ENCODE measurements around the gene HSBP1L1.

DNA sequence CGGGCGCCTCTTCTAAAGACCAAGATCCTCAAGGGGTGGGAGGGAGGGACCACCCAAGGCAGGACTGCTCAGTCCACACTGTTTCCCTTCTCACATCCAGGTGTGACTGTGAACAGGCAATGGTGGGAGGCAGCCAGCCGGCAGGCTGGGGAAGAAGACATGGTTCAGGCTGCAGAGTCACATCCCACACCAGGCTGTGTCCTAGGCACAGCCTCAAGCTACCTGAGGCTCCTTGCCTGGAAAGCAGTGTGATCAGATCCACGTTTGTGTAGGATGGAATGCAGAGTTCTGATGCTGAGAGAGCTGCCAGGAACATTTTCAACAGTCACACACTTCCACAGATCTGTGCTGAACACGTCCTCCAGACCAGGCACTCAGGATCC lies 29.4 kb upstream of the HSBP1L1 start:
- TF ChIP-seq, protein P1, sequence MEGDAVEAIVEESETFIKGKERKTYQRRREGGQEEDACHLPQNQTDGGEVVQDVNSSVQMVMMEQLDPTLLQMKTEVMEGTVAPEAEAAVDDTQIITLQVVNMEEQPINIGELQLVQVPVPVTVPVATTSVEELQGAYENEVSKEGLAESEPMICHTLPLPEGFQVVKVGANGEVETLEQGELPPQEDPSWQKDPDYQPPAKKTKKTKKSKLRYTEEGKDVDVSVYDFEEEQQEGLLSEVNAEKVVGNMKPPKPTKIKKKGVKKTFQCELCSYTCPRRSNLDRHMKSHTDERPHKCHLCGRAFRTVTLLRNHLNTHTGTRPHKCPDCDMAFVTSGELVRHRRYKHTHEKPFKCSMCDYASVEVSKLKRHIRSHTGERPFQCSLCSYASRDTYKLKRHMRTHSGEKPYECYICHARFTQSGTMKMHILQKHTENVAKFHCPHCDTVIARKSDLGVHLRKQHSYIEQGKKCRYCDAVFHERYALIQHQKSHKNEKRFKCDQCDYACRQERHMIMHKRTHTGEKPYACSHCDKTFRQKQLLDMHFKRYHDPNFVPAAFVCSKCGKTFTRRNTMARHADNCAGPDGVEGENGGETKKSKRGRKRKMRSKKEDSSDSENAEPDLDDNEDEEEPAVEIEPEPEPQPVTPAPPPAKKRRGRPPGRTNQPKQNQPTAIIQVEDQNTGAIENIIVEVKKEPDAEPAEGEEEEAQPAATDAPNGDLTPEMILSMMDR (IDR thresholded peaks at IDR 0.05 in 2 of 3, conservative IDR thresholded peaks at IDR 0.05 in 1 of 3; ENCODE audit: borderline replicate concordance in 1 of 3, insufficient read depth in 1 of 3, low read depth in 2 of 3, low read length in 2 of 3) = no peak
- no peak for TF ChIP-seq EZH2 (IDR thresholded peaks at IDR 0.05)
- no peak for TF ChIP-seq FOSL1 (IDR thresholded peaks at IDR 0.05; ENCODE audit: low read depth)
- TF ChIP-seq POLR2A (IDR thresholded peaks at IDR 0.05; ENCODE audit: borderline replicate concordance, extremely low read depth, insufficient read depth, insufficient read length) = no peak
- TF ChIP-seq, protein P2, sequence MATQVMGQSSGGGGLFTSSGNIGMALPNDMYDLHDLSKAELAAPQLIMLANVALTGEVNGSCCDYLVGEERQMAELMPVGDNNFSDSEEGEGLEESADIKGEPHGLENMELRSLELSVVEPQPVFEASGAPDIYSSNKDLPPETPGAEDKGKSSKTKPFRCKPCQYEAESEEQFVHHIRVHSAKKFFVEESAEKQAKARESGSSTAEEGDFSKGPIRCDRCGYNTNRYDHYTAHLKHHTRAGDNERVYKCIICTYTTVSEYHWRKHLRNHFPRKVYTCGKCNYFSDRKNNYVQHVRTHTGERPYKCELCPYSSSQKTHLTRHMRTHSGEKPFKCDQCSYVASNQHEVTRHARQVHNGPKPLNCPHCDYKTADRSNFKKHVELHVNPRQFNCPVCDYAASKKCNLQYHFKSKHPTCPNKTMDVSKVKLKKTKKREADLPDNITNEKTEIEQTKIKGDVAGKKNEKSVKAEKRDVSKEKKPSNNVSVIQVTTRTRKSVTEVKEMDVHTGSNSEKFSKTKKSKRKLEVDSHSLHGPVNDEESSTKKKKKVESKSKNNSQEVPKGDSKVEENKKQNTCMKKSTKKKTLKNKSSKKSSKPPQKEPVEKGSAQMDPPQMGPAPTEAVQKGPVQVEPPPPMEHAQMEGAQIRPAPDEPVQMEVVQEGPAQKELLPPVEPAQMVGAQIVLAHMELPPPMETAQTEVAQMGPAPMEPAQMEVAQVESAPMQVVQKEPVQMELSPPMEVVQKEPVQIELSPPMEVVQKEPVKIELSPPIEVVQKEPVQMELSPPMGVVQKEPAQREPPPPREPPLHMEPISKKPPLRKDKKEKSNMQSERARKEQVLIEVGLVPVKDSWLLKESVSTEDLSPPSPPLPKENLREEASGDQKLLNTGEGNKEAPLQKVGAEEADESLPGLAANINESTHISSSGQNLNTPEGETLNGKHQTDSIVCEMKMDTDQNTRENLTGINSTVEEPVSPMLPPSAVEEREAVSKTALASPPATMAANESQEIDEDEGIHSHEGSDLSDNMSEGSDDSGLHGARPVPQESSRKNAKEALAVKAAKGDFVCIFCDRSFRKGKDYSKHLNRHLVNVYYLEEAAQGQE (IDR thresholded peaks at IDR 0.05; ENCODE audit: low read depth) = no peak
- TF ChIP-seq POLR2AphosphoS5 (IDR thresholded peaks at IDR 0.05; ENCODE audit: low read depth, low read length) = no peak
- TF ChIP-seq ZFX (IDR thresholded peaks at IDR 0.05) = no peak
- TF ChIP-seq, protein P3, sequence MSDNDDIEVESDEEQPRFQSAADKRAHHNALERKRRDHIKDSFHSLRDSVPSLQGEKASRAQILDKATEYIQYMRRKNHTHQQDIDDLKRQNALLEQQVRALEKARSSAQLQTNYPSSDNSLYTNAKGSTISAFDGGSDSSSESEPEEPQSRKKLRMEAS (IDR thresholded peaks at IDR 0.05) = no peak
- no peak for TF ChIP-seq TCF7L2 (IDR thresholded peaks at IDR 0.05; ENCODE audit: borderline replicate concordance, extremely low read depth, insufficient read depth, insufficient read length)
- no peak for TF ChIP-seq JUND (IDR thresholded peaks at IDR 0.05)
